Upper lobe of left lung (tissue), 4 donors: ENCODE data around the gene AGBL1.

Experiments used
- EP300 ChIP-seq, 4 donors: sonication (generic); formaldehyde crosslinking; IDR thresholded peaks; one replicate each; pipeline ENCODE4 v1.5.1; 2017; ENCODE audit warnings: antibody characterized with exemption in 4 of 4, control low read depth in 2 of 4
- POLR2A ChIP-seq, 4 donors: fragments of 450-650 bp; IDR thresholded peaks; one replicate each; pipeline ENCODE4 v1.5.1; 2016 to 2017; ENCODE audit warnings: antibody characterized with exemption in 4 of 4, mild to moderate bottlenecking in 2 of 4
- POLR2AphosphoS5 ChIP-seq, 2 donors: sonication (generic); formaldehyde crosslinking; IDR thresholded peaks; one replicate each; pipeline ENCODE4 v1.5.1; 2017; ENCODE audit warnings: antibody characterized with exemption in 2 of 2
- TF ChIP-seq, protein P1 (sequence below), 6 experiments: fragments of 450-650 bp in 4 of 6; fragments of 200-600 bp in 2 of 6; sonication (generic) in 2 of 6; IDR thresholded peaks; one replicate each; pipeline ENCODE4 v1.5.1; 2016 to 2019; ENCODE audit warnings: antibody characterized with exemption in 6 of 6

DNA sequence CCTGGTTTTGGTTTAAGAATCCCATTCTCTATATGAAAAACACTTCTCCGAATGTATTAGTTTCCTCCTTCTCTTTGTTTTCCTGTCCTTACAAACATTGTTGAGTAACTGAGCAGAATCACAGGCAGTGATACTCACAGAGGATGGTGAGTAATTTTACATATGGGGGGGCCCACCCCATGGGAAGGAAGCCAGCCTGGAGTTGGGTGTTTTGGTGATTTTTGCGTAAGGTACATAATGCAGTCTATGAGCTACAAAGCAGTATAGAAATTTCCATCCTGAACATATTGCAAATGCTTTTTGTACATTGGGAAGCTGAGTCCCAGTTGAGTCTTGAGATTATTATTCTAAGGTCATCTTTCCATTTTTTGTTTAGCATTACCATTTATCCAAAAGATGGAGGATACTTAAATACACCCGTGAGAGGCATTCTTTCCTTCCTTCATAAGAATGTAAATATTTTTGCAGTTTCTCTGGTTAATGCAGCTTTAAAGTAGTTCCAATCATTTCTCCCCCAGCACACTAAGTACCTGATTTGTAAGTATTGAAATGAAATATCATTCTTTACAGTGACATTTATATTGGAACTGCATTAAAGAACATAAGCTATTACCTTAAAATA is 476.8 kb downstream of the AGBL1 start:
- TF ChIP-seq, protein P1, sequence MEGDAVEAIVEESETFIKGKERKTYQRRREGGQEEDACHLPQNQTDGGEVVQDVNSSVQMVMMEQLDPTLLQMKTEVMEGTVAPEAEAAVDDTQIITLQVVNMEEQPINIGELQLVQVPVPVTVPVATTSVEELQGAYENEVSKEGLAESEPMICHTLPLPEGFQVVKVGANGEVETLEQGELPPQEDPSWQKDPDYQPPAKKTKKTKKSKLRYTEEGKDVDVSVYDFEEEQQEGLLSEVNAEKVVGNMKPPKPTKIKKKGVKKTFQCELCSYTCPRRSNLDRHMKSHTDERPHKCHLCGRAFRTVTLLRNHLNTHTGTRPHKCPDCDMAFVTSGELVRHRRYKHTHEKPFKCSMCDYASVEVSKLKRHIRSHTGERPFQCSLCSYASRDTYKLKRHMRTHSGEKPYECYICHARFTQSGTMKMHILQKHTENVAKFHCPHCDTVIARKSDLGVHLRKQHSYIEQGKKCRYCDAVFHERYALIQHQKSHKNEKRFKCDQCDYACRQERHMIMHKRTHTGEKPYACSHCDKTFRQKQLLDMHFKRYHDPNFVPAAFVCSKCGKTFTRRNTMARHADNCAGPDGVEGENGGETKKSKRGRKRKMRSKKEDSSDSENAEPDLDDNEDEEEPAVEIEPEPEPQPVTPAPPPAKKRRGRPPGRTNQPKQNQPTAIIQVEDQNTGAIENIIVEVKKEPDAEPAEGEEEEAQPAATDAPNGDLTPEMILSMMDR (IDR thresholded peaks at IDR 0.05) = no peak
- TF ChIP-seq POLR2A (IDR thresholded peaks at IDR 0.05) (no peak), POLR2AphosphoS5 (IDR thresholded peaks at IDR 0.05) (no peak), EP300 (IDR thresholded peaks at IDR 0.05) (no peak)
